Measurements from ENCODE around the gene CC2D2B. TPM values are rescaled to one million over a fixed set of nuclear protein-coding genes. Genes with fewer than 3 reads are reported as not detected.

Gene CC2D2B, protein sequence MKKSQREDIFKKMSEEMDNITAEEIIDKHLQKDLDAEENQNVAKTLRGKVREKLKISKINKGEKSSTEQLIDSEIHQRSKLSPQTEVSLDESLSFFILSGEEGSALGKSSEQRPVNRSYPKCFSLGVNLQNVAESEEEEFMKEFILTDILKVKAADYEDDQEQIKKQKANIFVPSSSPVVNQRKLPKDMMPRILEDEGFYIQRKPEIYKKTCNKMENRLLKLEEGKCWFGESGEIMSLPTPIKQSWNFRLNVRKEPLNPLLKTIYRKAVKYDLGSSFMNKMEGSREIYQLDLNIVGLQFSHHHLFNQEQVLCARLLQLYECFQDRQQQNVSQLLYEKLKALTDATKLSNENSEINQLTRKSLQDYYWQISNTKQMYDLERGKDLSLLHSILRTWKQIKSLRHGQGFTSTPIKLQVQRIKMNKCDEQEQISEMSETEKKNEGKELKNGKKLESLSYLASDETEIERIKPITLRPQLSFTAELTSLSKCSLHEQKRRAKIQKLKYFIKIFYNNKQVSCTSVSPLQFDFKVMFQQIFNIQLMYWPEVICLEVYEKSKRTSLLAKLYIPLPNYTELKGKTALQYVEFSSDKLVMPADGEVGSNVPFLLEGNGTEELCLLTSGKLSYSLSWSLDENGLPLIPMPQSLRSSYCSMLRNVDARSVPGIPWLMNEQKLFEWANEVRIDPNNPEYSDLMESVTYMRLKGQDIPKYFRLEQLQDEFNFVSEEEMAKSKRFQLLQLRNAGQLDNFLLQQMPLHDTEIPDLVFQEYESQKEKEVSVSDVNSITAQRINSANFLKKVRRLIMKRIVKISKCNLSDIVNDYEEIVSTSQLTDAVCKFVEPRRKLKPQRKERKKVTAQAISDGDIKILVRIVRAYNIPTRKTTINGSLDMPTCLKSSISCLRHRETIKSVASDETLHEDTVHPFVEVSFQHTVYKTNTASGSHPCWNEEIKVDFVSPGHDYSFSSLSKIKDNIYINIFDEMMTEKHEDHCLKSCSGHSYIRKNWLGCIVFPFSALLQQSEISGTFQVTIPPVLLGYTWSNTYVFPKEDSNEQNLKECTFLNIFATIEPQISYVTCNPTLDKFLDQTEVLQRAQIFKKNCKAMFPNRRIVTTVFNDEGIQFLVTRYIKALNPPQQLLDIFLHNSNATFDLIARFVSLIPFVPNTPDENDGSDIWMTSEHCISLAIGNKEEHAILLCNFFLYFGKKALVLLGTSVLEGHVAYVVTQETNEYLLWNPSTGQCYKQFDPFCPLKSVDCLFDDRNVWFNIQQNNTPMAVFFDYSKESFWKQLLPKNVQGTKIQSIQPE (N-terminal part only)
- total RNA-seq (2022; extraction: Qiagen RNA extraction; ENCODE audit: low read depth), result 0.14 TPM in 2 of 5 replicates, not detected in the others

DNA sequence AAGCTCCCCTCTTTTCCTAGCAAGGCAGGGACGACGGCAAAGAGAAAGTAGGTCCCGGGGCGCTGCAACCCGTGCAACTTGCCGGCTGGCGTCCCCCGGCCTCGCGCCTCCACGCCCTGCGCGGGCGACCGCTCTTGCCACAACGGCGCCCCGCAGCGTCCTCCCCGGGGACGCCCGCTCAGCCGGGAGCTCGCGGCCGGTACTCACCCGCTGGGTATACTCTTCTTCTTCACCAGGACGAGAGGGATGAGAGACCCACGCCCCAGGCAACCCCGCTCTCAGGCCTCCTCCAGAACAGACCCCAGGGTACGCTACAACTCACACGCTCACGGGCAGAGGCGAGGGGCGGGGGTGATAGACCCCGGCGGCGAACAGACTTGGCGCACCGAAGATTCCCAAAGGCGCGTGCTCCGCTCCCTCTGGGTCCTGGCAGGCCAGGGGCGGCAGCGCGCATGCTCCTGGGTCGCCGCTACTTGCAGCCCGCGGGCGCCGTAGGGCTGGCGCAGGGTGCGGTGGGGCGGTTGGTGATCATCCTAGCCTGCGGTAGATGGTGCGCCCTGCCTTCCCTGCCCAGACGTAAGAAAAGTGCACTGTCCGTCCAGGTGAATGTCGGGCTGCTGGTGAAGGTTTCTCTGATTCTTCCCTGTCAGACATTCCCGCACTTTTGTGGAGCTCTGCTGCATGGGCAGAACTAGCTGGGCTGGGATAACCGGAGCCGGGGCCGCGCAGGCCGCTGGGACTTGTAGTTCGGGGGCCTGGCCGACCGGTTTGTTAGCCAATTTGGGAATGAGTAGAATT is at the start of gene CC2D2B:
Gene CC2D2B (plus strand): TSS at position 520 of the 798 bp plus-strand sequence. CDS start 3,349 bp downstream, outside the sequence.

DNA sequence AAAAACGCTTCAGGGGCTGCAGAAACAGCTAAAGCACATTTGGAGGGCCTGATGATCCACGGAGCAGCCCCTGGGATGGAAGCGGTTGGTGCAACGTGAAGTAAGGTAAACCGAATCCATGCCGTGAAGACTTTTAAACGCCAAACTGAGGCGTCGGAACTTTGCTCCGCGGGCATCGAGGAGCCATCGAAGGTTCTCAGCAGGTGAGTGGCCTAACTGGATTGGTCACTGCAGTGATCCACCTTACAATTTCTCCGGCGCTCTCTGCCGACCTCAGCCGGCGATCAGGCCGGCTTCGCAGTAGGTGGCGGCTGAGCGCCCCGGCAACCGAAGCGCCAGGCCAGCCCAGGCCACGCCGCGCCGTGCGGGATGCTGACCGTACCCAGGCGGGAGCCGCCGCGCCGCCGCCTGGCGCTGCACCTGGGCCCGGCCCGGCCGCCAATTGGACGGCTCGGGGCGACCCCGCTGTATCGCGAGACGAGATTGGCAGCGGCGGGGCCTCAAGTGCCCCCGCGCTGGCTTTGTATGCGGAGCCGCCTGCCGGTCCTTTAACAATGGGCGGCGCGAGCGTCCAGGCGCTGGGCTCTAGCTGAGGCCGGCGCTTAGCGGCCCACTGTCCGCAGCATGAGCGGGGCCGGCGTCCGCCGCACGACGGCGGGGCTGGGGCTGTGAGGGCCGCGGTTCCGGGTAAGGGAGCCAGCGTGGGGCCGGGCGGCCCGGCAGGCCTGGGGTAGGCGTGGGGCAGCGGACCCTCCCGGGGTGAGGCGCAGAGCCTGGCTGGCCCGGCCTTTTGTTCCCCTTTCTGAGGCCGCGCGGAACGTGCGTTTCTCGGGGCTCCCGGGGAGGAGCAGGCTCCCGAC is 135.5 kb downstream of the CC2D2B start, which contains the start of gene CCNJ:
Gene CCNJ (plus strand): TSS at position 551 of the 860 bp plus-strand sequence. CDS start 811 bp downstream, outside the sequence.

Other genes with a start within 250 kb of the CC2D2B start
- gene TCTN3, start 214.0 kb upstream of the CC2D2B start, total RNA-seq (2022; extraction: Qiagen RNA extraction; ENCODE audit: low read depth), result 39.7 to 48.8 TPM (median 47.0 TPM) in 5 replicates
- 0.09 to 0.12 TPM in 2 of 5 replicates, not detected in the others for gene ENTPD1, start 151.8 kb upstream of the CC2D2B start, total RNA-seq (2022; extraction: Qiagen RNA extraction; ENCODE audit: low read depth)
- gene CCNJ, start 135.6 kb downstream of the CC2D2B start, total RNA-seq (2022; extraction: Qiagen RNA extraction; ENCODE audit: low read depth), result 3.0 to 7.8 TPM (median 6.9 TPM) in 5 replicates
- gene ZNF518A, start 222.3 kb downstream of the CC2D2B start, total RNA-seq (2022; extraction: Qiagen RNA extraction; ENCODE audit: low read depth), result 3.0 to 8.1 TPM (median 7.2 TPM) in 5 replicates

All from A549 treated with RU486 at 1 μM for 4 hours (cell line).